Sigmoid colon (tissue), 4 donors: ENCODE measurements around the gene NDST1.

Experiments used
- CTCF ChIP-seq, 4 experiments: fragments of 450-650 bp in 3 of 4; fragments of 200-600 bp in 1 of 4; IDR thresholded peaks; one replicate each; pipeline ENCODE4 v1.5.1; 2016 to 2019; ENCODE audit warnings: antibody characterized with exemption in 4 of 4, mild to moderate bottlenecking in 3 of 4, moderate library complexity in 2 of 4
- POLR2A ChIP-seq, 2 donors: fragments of 450-650 bp; IDR thresholded peaks; one replicate each; pipeline ENCODE4 v1.6.1; 2016; ENCODE audit warnings: antibody characterized with exemption in 2 of 2, mild to moderate bottlenecking in 2 of 2, moderate library complexity in 2 of 2
- POLR2AphosphoS5 ChIP-seq, 4 donors: sonication (generic); formaldehyde crosslinking; IDR thresholded peaks; one replicate each; pipeline ENCODE4 v1.6.1; 2017; ENCODE audit warnings: antibody characterized with exemption in 4 of 4

DNA sequence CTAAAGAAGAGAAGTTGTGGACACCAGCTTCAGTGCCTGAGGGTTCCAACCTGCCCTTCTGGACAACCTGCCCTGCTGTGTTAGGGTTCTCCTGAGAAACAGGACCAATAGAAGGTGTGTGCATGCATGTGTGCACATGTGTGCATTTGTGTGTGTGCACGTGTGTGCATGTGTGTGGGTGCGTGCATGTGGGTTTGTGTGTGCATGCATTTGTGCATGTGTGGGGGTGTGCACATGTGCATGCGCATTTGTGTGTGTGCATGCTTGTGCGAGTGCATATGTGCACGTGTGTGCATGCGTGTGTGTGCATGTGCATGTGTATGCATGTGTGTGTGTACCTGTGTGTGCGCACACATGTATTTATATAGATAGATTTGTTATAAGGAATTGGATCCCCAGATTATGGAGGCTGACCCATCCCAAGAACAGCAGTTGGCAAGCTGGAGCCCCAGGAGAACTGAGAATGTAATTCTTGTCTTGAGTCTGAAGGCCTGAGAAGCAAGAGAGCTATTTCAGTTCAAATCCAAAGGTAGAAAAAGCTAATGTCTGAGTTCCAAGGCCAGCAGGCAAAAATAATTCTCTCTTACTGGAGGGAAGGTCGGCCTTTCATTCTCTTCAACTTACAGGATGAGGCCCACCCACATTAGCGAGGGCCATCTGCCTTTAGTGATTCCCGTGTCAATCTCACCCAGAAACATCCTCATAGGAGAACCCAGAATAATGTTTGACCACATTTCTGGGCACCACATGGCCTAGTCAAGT, 69.6 kb downstream of the NDST1 start:
- no peak for TF ChIP-seq CTCF (IDR thresholded peaks at IDR 0.05)
- no peak for TF ChIP-seq POLR2A (IDR thresholded peaks at IDR 0.05)
- no peak for TF ChIP-seq POLR2AphosphoS5 (IDR thresholded peaks at IDR 0.05)
